Measurements from ENCODE around the gene ANKRD12. TPM values are rescaled to one million over a fixed set of nuclear protein-coding genes. Genes with fewer than 3 reads are reported as not detected.
A peak's percentile ranks its signal among the peaks of the same experiment; 100 is the strongest.

ANKRD12 gene
- total and polyA plus RNA-seq, 2 experiments from 2014 or later = 23.9 to 92.4 TPM

- TF ChIP-seq ZNF462 (CRISPR knock-in tag; IDR thresholded peaks at IDR 0.05) = no peak
Observed at GRCh38 chr18:9108911-9109310, 27.7 kb upstream of the ANKRD12 start (continued).

- Mint-ChIP-seq H3K9me3 (no peaks in the 10 kb centered on the region), H3K27ac (peak overlapping the region; percentile 37), H3K36me3 (ENCODE audit: low read depth) (peaks cover 23% of the 10 kb centered on the region), H3K4me3 (peak overlapping the region; percentile 7; the same call in 1 of the 3 replicates), H3K4me1 (peaks cover 63% of the 10 kb centered on the region), H3K27me3 (ENCODE audit: insufficient read depth, low read depth, poor library complexity) (peaks cover 2% of the 10 kb centered on the region)
- Histone ChIP-seq H4K20me1 (replicated peaks; ENCODE audit: insufficient read depth) (peaks cover 51% of the 10 kb centered on the region), H3K9me2 (ENCODE audit: insufficient read depth) (no peaks in the 10 kb centered on the region), H3K36me3 (ENCODE audit: insufficient read depth) (no peaks in the 10 kb centered on the region), H3K27ac (ENCODE audit: low read depth) (peak overlapping the region; percentile 52), H3K79me2 (replicated peaks; ENCODE audit: insufficient read depth) (peaks cover 100% of the 10 kb centered on the region), H3K4me2 (peak overlapping the region; percentile 71), H3K4me3 (peak overlapping the region; percentile 29), H3F3A (replicated peaks; ENCODE audit: low read depth) (no peaks in the 10 kb centered on the region), H2AFZ (no peak overlapping the region), H3K4me1 (ENCODE audit: insufficient read depth) (peaks cover 73% of the 10 kb centered on the region), H3K27me3 (ENCODE audit: insufficient read depth) (no peaks in the 10 kb centered on the region)
- DNase-seq (ENCODE audit: low spot score) = no peak
- peak; percentile 29 for ATAC-seq
- no peak for TF ChIP-seq CREB1 (CRISPR knock-in tag; IDR thresholded peaks at IDR 0.05; ENCODE audit: low read depth)
- TF ChIP-seq POLR2AphosphoS5 (IDR thresholded peaks at IDR 0.05; ENCODE audit: low read depth) = no peak
- TF ChIP-seq ZNF114 (CRISPR knock-in tag; IDR thresholded peaks at IDR 0.05) = no peak
- TF ChIP-seq JUNB (IDR thresholded peaks at IDR 0.05; ENCODE audit: unreplicated experiment) = no peak
- no peak for TF ChIP-seq ZNF462 (CRISPR knock-in tag; IDR thresholded peaks at IDR 0.05)
- no peak for TF ChIP-seq ZNF331 (CRISPR knock-in tag; IDR thresholded peaks at IDR 0.05; ENCODE audit: low read depth)
- TF ChIP-seq NANOG (IDR thresholded peaks at IDR 0.05; ENCODE audit: borderline replicate concordance) = no peak
- TF ChIP-seq STAT1 (IDR thresholded peaks at IDR 0.05; ENCODE audit: unreplicated experiment) = no peak
- no peak for TF ChIP-seq EZH2phosphoT487 (IDR thresholded peaks at IDR 0.05; ENCODE audit: unreplicated experiment)
- TF ChIP-seq EZH2 (IDR thresholded peaks at IDR 0.05; ENCODE audit: low read depth, unreplicated experiment) = no peak
Observed at GRCh38 chr18:9109523-9109922, 27.1 kb upstream of the ANKRD12 start.
